GM18502 (cell line): Measurements from ENCODE around the gene ASXL1.

Experiments used
- ATAC-seq: cut with Tn5 transposase; IDR thresholded peaks from one replicate; pipeline ENCODE4 v1.9.1; 2021; ENCODE audit warnings: mild to moderate bottlenecking; ENCODE audit not compliant: unreplicated experiment, poor library complexity

The ASXL1 gene

GRCh38 chr20:32474717-32474966 is 116.5 kb downstream of the ASXL1 start:
- no peak for ATAC-seq

- no peak for ATAC-seq
These were observed 117.1 kb downstream of the ASXL1 start for GRCh38 chr20:32474967-32475811.

- ATAC-seq: no peak
These were observed 118.8 kb downstream of the ASXL1 start for GRCh38 chr20:32476684-32477593.

- no peak for ATAC-seq
These were observed 119.7 kb downstream of the ASXL1 start for GRCh38 chr20:32477594-32478512.

GRCh38 chr20:32478576-32478975 is 120.4 kb downstream of the ASXL1 start:
- no peak for ATAC-seq

- no peak for ATAC-seq
These were observed 120.9 kb downstream of the ASXL1 start for GRCh38 chr20:32479012-32479411.

- ATAC-seq: no peak
These were observed 121.6 kb downstream of the ASXL1 start for GRCh38 chr20:32479697-32480171.

GRCh38 chr20:32480371-32481241 is 122.5 kb downstream of the ASXL1 start:
- ATAC-seq: no peak

- no peak for ATAC-seq
These were observed 123.4 kb downstream of the ASXL1 start for GRCh38 chr20:32481311-32482142.

- ATAC-seq: no peak
These were observed 124.0 kb downstream of the ASXL1 start for GRCh38 chr20:32482143-32482441.

- no peak for ATAC-seq
These were observed 124.5 kb downstream of the ASXL1 start for GRCh38 chr20:32482442-32483261.

GRCh38 chr20:32483351-32484224 is 125.5 kb downstream of the ASXL1 start:
- no peak for ATAC-seq

- no peak for ATAC-seq
These were observed 126.3 kb downstream of the ASXL1 start for GRCh38 chr20:32484225-32484957.

- ATAC-seq: peak; percentile 77
These were observed 127.0 kb downstream of the ASXL1 start for GRCh38 chr20:32484958-32485769.

- ATAC-seq: no peak
These were observed 127.8 kb downstream of the ASXL1 start for GRCh38 chr20:32485770-32486478.
